Activated T-helper 1 cell treated with Interleukin-2 at 50 U/mL for 16 hours (primary cell): ENCODE results near the gene GGPS1.
A peak's percentile ranks its signal among the peaks of the same experiment; 100 is the strongest.
"Not testable (repeated sequence)": the region's sequence is repeated elsewhere in the genome, so short reads cannot be mapped to it uniquely, and the experiment has no call there.

Experiments used
- DNase-seq: peaks from one replicate; pipeline ENCODE4 v3.0.0-alpha.2; 2020; ENCODE audit warnings: low read depth

Gene GGPS1

DNA sequence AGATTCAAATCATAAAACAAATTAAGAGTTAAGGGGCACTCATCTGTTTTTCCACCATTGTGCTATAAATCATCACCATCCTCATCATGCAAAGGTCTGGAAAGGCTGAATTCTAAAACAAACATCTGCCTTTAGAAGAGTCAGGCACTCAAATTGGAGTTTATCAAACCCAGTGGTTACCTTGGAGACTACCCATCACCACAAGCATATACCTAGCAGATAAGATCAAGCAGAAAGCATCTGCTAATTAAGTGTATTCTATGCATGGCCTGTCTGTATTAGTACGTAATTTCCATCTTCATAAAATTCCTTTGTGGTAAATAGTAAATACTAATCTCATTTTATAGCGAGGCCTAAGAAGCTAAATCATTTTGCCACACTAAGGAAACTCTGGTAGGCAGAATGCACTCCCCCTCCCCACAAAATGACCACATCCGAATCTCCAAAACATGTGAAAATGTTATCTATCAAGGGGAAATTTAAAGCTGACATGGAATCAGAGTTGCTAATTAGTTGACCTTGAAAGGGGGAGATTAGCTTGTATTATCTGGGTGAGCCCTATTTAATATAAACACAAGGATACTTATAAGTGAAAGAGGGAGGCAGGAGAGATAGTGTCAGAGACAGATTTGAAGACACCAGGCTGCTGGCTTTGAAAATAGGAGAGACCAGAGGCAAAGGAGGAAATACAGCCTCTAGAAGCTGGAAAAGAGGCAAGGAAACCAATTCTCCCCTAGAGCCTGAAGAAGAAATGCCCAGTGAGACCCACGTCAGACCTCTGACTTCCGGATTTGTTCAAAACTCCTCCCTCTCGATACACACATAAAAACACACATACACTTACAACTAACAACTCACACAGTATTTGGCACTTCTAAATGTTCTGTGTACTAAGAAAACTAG is 23.6 kb upstream of the GGPS1 start:
- no peak for DNase-seq

DNA sequence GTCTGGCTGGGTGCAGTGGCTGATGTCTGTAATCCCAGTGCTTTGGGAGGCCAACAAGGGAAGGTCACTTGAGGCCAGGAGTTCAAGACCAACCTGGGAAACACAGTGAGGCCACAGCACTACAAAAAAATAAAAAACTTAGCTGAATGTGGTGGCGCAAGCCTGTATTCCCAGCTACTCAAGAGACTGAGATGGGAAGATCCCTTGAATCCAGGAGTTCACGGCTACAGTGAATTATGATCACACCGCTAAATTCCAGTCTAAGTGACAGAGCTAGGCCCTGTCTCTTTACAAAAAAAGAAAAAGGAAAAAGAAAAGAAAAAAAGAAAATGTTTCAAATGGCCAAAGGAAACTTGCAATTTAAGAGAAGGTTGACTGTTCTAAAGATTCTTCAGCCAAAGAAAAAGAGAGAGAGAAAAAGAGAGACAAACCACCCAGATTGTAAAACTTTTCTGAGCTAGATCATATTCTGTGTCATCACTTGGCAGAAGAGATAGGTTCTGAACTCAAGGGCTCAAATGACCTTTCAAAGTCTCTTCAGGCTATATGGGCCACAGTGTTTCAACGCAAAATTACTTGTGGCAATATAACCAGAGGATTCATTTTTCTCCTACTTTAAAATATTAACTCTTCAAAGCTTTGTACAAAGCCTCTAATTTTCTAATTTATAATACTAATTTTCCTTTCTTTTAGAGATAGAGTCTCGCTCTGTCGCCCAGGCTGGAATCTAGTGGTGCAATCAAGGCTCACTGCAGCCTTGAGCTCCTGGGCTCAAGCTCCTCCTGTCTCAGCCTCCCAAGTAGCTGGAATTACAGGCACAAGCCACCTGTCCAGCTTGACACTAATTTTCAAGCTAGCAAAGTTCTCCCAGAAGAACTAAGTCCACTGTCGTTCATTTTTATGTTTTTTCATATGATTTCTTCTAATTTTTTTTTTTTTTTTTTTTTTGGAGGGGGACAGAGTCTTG is 20.9 kb upstream of the GGPS1 start:
- no peak for DNase-seq

DNA sequence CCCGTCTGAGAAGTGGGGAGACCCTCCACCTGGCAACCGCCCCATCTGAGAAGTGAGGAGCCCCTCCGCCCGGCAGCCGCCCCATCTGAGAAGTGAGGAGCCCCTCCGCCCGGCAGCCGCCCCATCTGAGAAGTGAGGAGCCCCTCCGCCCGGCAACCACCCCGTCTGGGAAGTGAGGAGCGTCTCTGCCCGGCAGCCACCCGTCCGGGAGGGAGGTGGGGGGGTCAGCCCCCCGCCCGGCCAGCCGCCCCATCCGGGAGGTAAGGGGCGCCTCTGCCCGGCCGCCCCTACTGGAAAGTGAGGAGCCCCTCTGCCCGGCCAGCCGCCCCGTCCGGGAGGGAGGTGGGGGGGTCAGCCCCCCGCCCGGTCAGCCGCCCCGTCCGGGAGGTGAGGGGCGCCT is 19.2 kb upstream of the GGPS1 start:
- DNase-seq = not testable (repeated sequence)

DNA sequence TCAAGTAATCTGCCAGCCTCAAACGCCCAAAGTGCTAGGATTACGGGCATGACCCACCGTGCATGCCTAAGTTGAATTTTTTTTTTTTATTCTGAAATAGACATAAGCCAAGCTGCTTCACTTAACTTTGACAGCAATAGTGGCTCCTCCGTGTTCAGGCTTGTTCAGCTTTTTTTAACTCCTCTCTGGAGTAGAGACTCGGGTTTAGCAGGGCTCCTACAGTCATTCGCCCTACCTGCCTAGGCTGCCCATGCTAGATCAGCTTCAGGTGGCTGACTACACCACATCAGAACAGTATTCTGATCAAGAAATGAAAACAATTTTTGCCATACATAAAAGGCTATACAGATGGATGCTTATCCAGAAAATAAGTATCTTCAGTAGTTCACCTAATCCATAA is 15.1 kb upstream of the GGPS1 start:
- DNase-seq = no peak

DNA sequence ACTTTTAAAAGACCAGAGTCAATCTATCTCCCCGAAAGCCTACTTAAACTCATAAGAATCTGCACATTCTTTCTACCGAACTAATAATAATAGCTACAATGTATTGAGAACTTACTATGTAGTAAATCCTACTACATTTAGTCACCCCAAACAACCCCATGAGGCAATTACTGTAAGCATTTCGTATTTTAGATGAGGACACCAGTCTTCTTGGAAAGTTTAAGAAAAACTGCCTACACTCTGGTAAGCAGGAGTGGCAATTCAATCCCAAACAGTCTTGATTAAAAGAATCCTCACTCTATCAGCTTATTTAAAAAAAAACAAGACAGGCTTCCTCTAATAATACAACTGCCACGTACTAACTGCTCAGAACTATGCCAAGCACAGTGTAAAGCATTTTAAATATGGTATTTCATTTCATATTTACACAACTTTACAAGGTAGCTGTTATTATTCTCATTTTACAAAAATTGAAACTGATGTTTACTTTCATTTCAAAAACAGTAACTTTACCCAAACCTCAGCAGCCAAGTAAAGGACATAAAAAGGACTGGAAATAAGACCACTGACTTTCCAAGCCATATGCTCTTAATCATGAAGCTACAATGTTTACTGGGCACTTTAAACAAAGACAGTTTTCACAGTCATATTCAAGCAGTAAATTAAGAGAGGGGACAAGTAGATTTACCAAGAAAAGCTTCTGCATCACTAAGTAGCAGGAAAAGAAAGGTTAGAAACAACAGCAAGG is 14.3 kb upstream of the GGPS1 start:
- DNase-seq = no peak

DNA sequence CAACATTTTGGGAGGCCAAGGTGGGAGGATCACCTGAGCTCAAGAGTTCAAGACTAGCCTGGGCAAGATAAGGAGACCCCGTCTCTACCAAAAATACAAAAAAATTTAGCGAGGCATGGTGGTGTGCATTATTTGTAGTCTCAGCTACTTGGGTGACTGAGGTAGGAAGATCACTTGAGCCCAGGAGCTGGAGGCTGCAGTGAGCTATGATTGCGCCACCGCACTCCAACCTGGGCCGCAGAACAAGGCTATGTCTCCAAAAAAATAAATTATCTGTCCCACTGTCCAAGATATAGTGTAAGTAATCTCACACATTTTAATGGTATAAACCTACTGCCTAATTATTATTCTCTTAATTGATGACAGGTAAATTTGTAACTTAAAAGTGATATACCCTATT is 13.2 kb upstream of the GGPS1 start:
- no peak for DNase-seq

DNA sequence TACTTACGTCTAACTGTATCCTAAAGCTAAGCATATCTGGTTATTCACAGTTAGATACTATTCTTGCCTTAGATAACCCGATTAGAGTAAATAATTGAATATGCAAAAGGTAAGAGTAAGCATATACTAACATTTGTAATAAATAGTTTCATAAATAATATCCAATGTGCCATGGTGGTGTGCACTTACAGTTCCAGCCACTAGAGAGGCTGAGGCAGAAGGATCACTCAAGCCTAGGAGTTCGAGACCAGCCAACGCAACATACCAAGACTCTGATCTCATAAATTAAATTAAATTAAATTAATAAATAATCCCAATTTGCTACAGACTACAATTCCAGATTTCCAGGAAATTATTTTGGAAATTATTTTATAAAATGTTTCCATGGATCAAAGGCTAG is 12.6 kb upstream of the GGPS1 start:
- no peak for DNase-seq

DNA sequence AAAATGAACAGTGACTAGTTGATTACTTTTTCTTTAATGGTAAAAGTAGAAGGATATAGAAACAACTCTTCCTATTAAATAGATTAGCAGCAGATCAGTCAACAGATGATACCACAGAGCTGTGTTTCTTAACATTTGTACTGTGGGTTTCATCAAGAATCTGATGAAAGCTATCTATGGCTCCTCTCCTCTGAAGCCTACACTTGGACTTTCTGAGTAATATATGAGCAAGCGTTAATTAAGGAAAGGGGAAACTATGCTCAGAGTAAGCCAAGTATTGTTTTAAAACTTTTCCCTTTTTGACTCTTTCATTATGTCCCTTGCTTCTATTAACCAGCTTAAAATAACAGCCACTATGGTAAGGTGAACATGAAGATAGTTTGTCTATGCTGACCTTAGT is 11.2 kb upstream of the GGPS1 start:
- no peak for DNase-seq

DNA sequence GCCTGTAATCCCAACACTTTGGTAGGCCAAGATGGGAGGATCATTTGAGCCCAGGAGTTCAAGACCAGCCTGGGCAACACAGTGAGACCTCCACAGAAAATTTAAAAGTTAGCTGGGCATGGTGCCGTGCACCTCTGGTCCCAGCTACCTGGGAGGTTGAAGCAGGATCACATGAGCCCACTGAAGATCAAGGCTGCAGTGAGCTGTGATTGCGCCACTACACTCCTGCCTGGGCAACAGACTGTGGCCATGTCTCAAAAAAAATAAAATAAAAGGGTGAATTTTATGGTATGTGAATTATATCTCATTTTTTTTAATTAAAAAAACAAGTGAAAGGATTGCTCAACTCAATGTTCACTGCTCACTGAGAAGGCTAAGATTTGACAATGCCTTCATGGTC is 9.1 kb upstream of the GGPS1 start:
- DNase-seq = no peak

DNA sequence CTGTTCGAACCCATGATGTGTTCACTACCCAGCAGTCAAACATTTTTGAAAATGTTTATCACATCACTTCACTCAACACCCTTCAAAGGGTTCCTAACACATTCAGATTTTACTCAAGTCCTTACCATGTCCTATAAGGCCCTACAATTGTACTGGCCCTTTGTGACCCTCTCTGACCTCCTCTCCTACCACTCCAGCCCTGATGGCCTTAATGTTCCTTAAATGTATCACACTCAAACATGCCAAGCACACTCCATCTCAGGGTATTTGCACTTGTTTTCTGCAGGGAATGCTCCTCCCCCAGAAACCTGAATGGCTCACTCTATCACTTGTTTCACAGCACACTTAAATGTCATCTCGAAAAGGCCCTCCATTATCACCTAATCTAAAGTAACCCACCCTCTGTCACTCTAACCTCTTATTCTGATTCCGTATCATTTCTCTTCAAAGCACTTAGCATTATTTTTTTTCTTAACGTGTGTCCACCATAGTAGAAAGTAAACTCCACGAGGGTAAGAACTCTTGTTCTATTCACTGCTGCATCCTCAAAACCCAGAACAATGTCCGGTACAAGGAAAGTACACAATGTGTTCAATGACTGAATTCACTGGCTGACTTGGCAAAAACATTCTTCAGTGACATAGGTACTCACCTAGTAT is 7.7 kb upstream of the GGPS1 start:
- DNase-seq = no peak

DNA sequence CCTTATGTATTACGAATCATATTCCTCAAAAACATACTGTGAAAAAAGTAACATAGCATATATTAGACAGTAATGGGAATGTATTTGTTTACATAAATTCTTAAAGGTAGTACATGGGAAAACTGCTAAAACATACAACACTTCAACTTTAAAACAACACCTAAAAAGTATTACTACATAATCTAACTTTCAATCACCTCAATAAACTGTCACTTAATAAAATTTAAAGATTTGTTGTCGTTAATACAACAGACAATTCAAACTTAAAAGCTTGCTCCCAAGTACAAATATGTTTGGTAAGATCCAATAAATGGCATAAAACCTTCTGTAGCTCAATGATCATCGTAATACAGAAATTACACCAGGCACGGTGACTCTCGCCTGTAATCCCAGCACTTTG is 4.1 kb upstream of the GGPS1 start:
- no peak for DNase-seq

DNA sequence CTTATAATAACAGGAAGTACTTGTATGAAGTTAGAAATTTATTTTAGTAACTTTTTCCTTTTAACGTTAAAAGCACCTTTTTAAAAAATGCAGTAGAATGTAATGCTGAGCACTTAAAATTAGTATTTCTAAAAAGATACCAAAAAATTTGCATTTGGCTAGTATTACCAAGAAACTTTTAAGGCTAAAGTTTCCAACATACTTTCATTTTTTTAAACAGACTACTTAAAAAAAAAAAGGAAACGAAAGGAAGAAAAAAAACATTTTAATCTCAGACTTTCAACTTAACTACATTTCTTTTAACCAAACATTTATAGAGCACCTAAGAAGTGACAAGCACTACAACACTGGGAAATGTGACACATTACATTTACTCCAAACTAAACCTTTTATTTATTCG is 3.2 kb upstream of the GGPS1 start:
- no peak for DNase-seq

DNA sequence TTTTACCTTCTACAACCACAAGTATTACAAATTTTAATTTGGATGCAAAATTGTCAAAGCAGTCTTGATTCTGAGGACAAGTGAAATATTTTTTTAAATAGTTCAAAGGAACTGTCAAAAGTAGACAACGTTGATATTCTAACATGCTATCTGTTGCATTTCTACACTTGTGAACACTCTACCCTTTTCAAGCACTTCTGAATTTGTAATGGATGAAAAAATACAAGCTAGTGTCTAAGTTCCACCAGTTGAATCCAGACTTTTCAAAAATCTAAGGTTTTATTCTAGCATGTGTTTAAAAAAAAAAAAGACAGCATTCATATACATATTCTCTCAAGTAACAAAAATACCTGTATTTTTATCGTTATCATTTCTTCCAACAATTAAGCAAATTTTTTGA is 2.5 kb upstream of the GGPS1 start:
- DNase-seq = no peak

DNA sequence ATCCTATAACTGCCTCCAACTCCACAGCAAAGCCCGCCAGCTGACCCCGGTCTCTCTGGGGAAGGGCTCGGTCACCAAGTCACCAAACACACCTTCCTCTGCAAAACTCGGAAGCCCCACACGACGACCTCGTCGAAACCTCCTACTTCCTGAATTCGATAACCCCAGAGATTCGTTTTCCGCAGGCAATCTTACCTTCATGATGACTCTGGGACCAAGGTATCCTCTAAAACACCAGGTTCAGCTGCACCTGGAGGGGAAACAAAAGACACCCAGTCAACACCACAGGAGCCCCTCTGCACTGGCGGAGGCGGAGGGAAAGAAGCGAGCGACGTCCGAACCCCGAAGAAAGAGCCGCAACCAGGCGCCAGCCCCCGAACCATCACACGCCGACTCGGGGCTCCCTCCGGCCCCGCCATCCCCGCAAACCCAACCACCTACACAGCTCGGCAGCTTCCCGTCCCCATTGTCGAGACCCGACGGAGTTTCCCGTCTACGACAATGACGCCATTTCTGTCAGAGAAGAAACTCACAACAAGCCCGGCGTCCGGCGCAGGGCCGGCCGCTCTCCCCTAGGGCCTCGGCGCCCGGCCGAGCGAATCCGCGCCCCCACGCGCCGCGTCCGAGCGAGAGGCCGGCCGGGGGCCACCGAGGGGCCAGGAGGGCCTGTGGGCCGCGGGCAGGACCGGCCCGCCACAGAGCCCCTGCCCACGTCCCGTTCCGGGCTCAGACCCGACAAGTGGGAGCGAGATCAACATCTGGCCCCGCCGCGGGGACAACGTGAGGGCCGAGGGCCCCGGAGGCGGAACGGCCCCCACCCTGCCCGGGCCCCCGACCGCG is 1.4 kb upstream of the GGPS1 start:
- peak; percentile 35 for DNase-seq

DNA sequence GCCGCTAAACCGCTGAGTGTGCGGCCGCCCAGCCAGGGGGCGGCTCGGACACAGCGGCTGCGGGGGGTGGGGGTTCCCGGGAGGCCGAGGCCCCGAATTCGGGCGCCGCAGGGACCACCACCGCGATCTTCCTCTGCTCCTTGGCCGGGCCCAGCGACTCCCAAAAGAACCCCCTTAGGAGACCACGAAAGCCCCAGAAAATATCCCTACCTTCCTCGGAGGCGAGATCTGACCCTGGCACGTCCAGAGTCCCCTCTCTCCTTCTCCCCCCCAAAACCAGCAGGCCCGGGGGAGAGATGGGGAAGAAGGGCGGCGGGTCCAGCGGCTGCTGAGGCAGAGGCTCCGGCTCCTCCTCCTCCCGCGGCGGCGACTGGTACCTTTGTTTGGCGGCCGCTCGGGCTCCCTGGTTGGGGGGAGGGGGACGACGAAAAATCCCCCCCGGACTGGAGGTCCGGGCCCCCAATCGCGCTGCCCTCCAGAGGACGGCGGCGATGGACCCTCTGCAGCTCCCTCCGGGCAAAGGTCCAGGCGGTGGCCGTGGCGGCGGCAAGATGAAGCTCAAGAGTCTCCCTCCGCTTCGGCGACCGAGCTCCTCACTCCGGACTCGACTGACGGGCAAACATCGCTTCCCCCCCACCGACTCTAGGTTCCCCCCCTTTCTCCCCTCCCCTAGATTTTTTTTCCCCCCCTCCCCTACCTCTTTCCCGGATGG is 655 bp upstream of the GGPS1 start, which contains the start of gene ARID4B:
TSS of gene ARID4B (minus strand) at position 621 of the 712 bp plus-strand sequence. CDS start 1,260 bp downstream, outside the sequence.
- no peak for DNase-seq

DNA sequence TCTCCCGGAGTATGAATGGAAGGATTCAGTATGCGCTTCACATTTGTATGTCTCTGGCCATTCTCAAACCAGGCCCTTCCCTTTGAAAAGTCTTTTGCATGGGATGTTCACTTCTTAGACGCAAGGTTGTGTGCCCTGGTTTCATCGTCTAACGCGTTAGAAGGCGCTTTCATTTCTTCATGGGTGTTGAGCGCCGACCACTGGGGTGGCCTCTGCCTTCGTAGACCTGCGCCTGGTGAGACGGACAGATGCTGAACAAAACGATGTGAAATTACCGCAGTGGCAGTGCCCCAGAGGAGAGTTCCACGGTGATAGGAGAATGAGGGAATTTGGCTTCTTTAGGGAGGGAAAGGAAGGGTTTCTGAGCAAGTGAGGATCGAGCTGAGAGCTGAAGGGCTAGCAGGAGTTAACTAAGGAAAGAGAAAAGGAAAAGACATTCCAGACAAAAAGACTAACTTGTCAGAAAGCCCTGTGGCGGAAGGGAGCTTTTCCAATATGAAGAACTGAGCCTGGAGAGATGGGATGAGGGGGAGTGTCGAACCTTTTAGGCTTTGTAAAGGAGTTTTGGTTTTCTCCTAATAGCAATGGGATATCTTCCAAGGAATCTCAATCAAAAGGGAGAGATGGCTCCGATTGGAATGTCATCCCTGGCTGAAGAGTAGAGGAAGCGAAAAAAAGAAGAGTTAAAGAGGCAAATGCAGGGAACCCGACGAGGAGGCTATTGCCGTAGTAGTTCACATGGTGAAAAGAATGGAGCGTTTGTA is 951 bp downstream of the GGPS1 start:
- DNase-seq = peak; percentile 30

DNA sequence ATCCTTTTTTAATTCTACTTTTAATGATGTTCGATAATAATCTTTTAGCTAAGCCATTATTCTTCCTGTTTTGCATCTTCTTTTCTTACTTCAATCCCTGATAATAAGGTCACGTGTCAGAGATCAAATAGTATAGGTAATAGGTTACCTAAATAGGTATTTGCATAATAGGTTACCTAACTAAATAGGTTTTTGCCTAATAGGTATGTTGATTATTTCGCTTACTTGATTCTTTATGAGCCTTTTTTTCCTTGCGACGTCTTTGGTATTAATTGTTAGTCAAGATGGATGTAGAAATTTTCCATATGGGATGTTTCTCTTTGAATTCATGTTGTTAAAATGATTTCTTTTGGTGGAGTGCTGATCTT is 2.5 kb downstream of the GGPS1 start:
- DNase-seq = no peak

DNA sequence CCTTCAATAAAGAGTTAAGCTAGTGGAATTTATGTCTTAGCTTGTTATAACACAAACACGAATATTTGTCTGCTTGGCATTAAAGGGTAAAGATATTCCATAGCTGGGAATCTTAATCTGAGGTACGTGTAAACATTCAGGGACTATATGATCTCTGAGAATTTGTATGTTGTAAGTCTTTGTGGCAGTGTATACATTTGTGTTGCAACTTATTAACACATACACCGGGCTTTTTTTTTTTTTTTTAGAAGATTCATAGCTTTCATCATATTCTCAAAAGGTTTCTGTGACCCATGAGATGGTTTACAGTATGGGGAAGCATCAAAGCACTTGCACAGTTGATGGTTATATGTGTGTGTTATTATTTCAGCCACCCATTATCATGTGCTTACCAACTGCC is 3.0 kb downstream of the GGPS1 start:
- no peak for DNase-seq

DNA sequence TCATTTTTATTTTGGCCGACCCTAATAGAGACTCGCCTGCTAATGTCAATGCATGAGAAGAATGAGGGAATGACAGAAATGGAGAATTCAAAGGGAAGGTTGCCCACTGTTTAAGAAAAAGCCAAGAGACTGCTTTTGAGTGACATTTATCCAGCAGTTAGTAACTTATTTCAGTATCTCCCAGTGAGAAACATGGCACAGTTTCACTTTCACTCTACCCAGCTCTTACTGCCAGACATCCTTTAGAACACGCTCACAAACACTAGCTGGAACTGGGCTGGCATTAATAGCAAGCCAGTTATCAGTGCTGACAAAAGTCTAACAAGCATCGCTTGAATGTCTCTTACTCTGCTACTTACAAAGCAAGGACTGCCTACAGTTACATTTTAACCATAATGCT is 8.5 kb downstream of the GGPS1 start:
- no peak for DNase-seq
